GM19043 (cell line): ENCODE measurements around the gene CACNA1S.

Source experiments
- ATAC-seq: cut with Tn5 transposase; IDR thresholded peaks from one replicate; pipeline ENCODE4 v1.9.1; 2021; ENCODE audit warnings: low read depth; ENCODE audit not compliant: unreplicated experiment

CACNA1S gene

GRCh38 chr1:201068976-201069375 lies 43.2 kb downstream of the CACNA1S start:
- ATAC-seq = no peak

- no peak for ATAC-seq
These were observed 45.2 kb downstream of the CACNA1S start for GRCh38 chr1:201066986-201067385.

GRCh38 chr1:201065686-201066085 lies 46.5 kb downstream of the CACNA1S start:
- no peak for ATAC-seq

GRCh38 chr1:201064806-201065205 lies 47.4 kb downstream of the CACNA1S start:
- ATAC-seq = no peak

GRCh38 chr1:201063145-201063544 lies 49.1 kb downstream of the CACNA1S start:
- ATAC-seq = no peak

- ATAC-seq = no peak
These were observed 49.6 kb downstream of the CACNA1S start for GRCh38 chr1:201062511-201063091.

GRCh38 chr1:201061886-201062285 lies 50.3 kb downstream of the CACNA1S start:
- ATAC-seq = no peak

- ATAC-seq = no peak
These were observed 51.2 kb downstream of the CACNA1S start for GRCh38 chr1:201061049-201061448.

- ATAC-seq = no peak
These were observed 51.6 kb downstream of the CACNA1S start for GRCh38 chr1:201060586-201060985.

- no peak for ATAC-seq
These were observed 52.2 kb downstream of the CACNA1S start for GRCh38 chr1:201059871-201060555.

- ATAC-seq = no peak
These were observed 52.8 kb downstream of the CACNA1S start for GRCh38 chr1:201059401-201059800.

GRCh38 chr1:201054091-201054543 lies 58.1 kb downstream of the CACNA1S start:
- ATAC-seq = no peak

GRCh38 chr1:201053155-201053860 lies 58.9 kb downstream of the CACNA1S start:
- no peak for ATAC-seq

GRCh38 chr1:201051399-201051798 lies 60.8 kb downstream of the CACNA1S start:
- no peak for ATAC-seq

- no peak for ATAC-seq
These were observed 61.5 kb downstream of the CACNA1S start for GRCh38 chr1:201050515-201051277.

- ATAC-seq = no peak
These were observed 62.9 kb downstream of the CACNA1S start for GRCh38 chr1:201049248-201049831.

GRCh38 chr1:201048521-201048920 lies 63.7 kb downstream of the CACNA1S start:
- no peak for ATAC-seq

GRCh38 chr1:201044119-201044518 lies 68.1 kb downstream of the CACNA1S start:
- no peak for ATAC-seq

- no peak for ATAC-seq
These were observed 69.3 kb downstream of the CACNA1S start for GRCh38 chr1:201042779-201043461.

GRCh38 chr1:201041011-201041410 lies 71.2 kb downstream of the CACNA1S start:
- ATAC-seq = no peak
